ENCODE measurements around the gene MYO1D. TPM values are rescaled to one million over a fixed set of nuclear protein-coding genes. Genes with fewer than 3 reads are reported as not detected.

The MYO1D gene
- total RNA-seq, 1 experiment from 2014 or later = 35.7 TPM

GRCh38 chr17:32628271-32629044 lies 248.5 kb downstream of the MYO1D start (continued):
- TF ChIP-seq ZBTB33 (IDR thresholded peaks at IDR 0.05; ENCODE audit: extremely low read depth, insufficient replicate concordance, low read length) = no peak

- ATAC-seq (no peak), DNase-seq (ENCODE audit: low read depth, low spot score) (no peak)
- H3K9me2 ChIP-seq (ENCODE audit: insufficient read depth) = no peaks in the 10 kb centered on the region
- no peak overlapping the region for H2AFZ ChIP-seq (ENCODE audit: low read depth, low read length, poor library complexity, severe bottlenecking)
- no TSS peak for BruUV-seq (replicated peaks)
- no peaks in the 10 kb centered on the region for H3K79me2 ChIP-seq (ENCODE audit: insufficient read depth, low read length)
- ChIA-PET RAD21 (ENCODE audit: low non-redundant PET in 1 of 2, low total read pairs in 2 of 2, uncharacterized antibody in 2 of 2, unreplicated experiment in 2 of 2) (no interaction called here), POLR2A (no interaction called here), CTCF (no interaction called here)
- no peaks in the 10 kb centered on the region for H3K27me3 ChIP-seq (ENCODE audit: insufficient read depth, low read length)
- TF ChIP-seq REST (IDR thresholded peaks at IDR 0.05; ENCODE audit: low read depth) (no peak), SIN3A (IDR thresholded peaks at IDR 0.05; ENCODE audit: low read depth) (no peak), CBX3 (IDR thresholded peaks at IDR 0.05; ENCODE audit: low read depth) (no peak), EGR1 (IDR thresholded peaks at IDR 0.05; ENCODE audit: low read depth) (no peak), ELF1 (IDR thresholded peaks at IDR 0.05; ENCODE audit: borderline replicate concordance, low read depth) (no peak), MAX (IDR thresholded peaks at IDR 0.05) (no peak), CEBPB (IDR thresholded peaks at IDR 0.05; ENCODE audit: low read depth) (no peak), TCF7L2 (IDR thresholded peaks at IDR 0.05; ENCODE audit: borderline replicate concordance, extremely low read depth, insufficient read depth, insufficient read length) (no peak), EZH2 (IDR thresholded peaks at IDR 0.05) (no peak), POLR2A (IDR thresholded peaks at IDR 0.05; ENCODE audit: borderline replicate concordance, extremely low read depth, insufficient read depth, insufficient read length) (no peak), POLR2AphosphoS5 (IDR thresholded peaks at IDR 0.05; ENCODE audit: low read depth, low read length) (no peak), SRF (IDR thresholded peaks at IDR 0.05; ENCODE audit: low read depth) (no peak)
- no peak overlapping the region for H3K4me2 ChIP-seq (ENCODE audit: low read length)
- intact Hi-C loops (cut with micrococcal nuclease) = no loop called here
- no peak overlapping the region for H3K4me3 ChIP-seq (replicated peaks in 1 of 2; ENCODE audit: low read depth in 1 of 2, low read length in 2 of 2)
- H3K9ac ChIP-seq (ENCODE audit: low read length) = no peak overlapping the region
- no peaks in the 10 kb centered on the region for H4K20me1 ChIP-seq (ENCODE audit: insufficient read depth)
- H3K27ac ChIP-seq (ENCODE audit: low read depth, low read length) = no peak overlapping the region
- no peaks in the 10 kb centered on the region for H3K9me3 ChIP-seq (ENCODE audit: control insufficient read depth in 1 of 2, insufficient read depth in 1 of 2, low read depth in 1 of 2, low read length in 2 of 2)
- H3K4me1 ChIP-seq (ENCODE audit: control insufficient read depth in 1 of 2, insufficient read depth in 2 of 2, low read length in 2 of 2) = no peaks in the 10 kb centered on the region
- no peaks in the 10 kb centered on the region for H3K36me3 ChIP-seq (ENCODE audit: control insufficient read depth in 1 of 2, insufficient read depth in 2 of 2, low read length in 2 of 2)
These were observed 249.5 kb downstream of the MYO1D start for GRCh38 chr17:32627239-32627996.

All from HCT116 (cell line).